Liver (tissue), 9 donors: ENCODE results near the gene TRAPPC12. TPM values are rescaled to one million over a fixed set of nuclear protein-coding genes. Genes with fewer than 3 reads are reported as not detected.
A peak's percentile ranks its signal among the peaks of the same experiment; 100 is the strongest.

Experiments used
- DNase-seq: peaks from one replicate; pipeline ENCODE4 v3.0.0-alpha.2; 2017; ENCODE audit warnings: low spot score
- H3K27ac ChIP-seq, 2 donors: one replicate each; pipeline ENCODE4 v1.7.0; 2013; ENCODE audit warnings: inconsistent platforms in 2 of 2, low read length in 2 of 2, control low read depth in 1 of 2, low read depth in 1 of 2, mild to moderate bottlenecking in 1 of 2
- H3K27me3 ChIP-seq, 4 donors: one replicate each; pipeline versions ENCODE4 v1.6.1 to v1.7.0; 2013; ENCODE audit warnings: low read length in 3 of 4, inconsistent platforms in 1 of 4, mild to moderate bottlenecking in 1 of 4, moderate library complexity in 1 of 4; ENCODE audit not compliant: control insufficient read depth in 4 of 4, insufficient read depth in 4 of 4
- H3K36me3 ChIP-seq, 4 donors: one replicate each; pipeline versions ENCODE4 v1.6.1 to v1.7.0; 2013; ENCODE audit warnings: low read length in 3 of 4, mild to moderate bottlenecking in 3 of 4, low read depth in 1 of 4, moderate library complexity in 1 of 4; ENCODE audit not compliant: control insufficient read depth in 4 of 4, insufficient read depth in 3 of 4
- H3K4me1 ChIP-seq, 4 donors: one replicate each; pipeline versions ENCODE4 v1.6.1 to v1.7.0; 2013; ENCODE audit warnings: low read length in 3 of 4, mild to moderate bottlenecking in 3 of 4, moderate library complexity in 1 of 4; ENCODE audit not compliant: control insufficient read depth in 4 of 4, insufficient read depth in 4 of 4
- H3K4me3 ChIP-seq, 3 donors: one replicate each; pipeline versions ENCODE4 v1.6.1 to v1.7.0; 2013; ENCODE audit warnings: low read length in 3 of 3, control low read depth in 1 of 3, low read depth in 1 of 3, mild to moderate bottlenecking in 1 of 3
- H3K9ac ChIP-seq, 2 donors: one replicate each; pipeline ENCODE4 v1.7.0; 2013; ENCODE audit warnings: low read length in 2 of 2, mild to moderate bottlenecking in 2 of 2, moderate library complexity in 2 of 2, control low read depth in 1 of 2, low read depth in 1 of 2
- H3K9me3 ChIP-seq, 4 donors: one replicate each; pipeline versions ENCODE4 v1.6.1 to v1.7.0; 2013; ENCODE audit warnings: low read length in 3 of 4; ENCODE audit not compliant: control insufficient read depth in 4 of 4
- ATF3 ChIP-seq: IDR thresholded peaks from 2 replicates; pipeline ENCODE4 v1.6.1; 2016; ENCODE audit warnings: antibody characterized with exemption
- CTCF ChIP-seq: fragments of 150-350 bp; IDR thresholded peaks from 2 replicates; pipeline ENCODE4 v1.5.1; 2017; ENCODE audit warnings: improper control_type of control experiment, low read depth, low read length; ENCODE audit not compliant: missing input control
- EGR1 ChIP-seq, 2 donors: IDR thresholded peaks; 2 replicates each; pipeline ENCODE4 v1.6.1; 2016 to 2018; ENCODE audit warnings: antibody characterized with exemption in 2 of 2, low read depth in 2 of 2
- FOXA1 ChIP-seq: IDR thresholded peaks from 2 replicates; pipeline ENCODE4 v1.6.1; 2016; ENCODE audit warnings: antibody characterized with exemption
- FOXA2 ChIP-seq: IDR thresholded peaks from 2 replicates; pipeline ENCODE4 v1.6.1; 2016; ENCODE audit warnings: antibody characterized with exemption
- GABPA ChIP-seq, 2 donors: IDR thresholded peaks in 1 of 2; conservative IDR thresholded peaks in 1 of 2; 2 replicates each; pipeline ENCODE4 v1.6.1; 2016; ENCODE audit warnings: antibody characterized with exemption in 2 of 2, mild to moderate bottlenecking in 1 of 2, moderate library complexity in 1 of 2
- HNF4A ChIP-seq, 2 donors: conservative IDR thresholded peaks; 2 replicates each; pipeline ENCODE4 v1.6.1; 2016; ENCODE audit warnings: antibody characterized with exemption in 2 of 2, mild to moderate bottlenecking in 2 of 2
- HNF4G ChIP-seq: IDR thresholded peaks from 2 replicates; pipeline ENCODE4 v1.6.1; 2016; ENCODE audit warnings: antibody characterized with exemption
- JUND ChIP-seq, 2 donors: IDR thresholded peaks; 2 replicates each; pipeline ENCODE4 v1.6.1; 2016; ENCODE audit warnings: antibody characterized with exemption in 2 of 2
- MAX ChIP-seq: IDR thresholded peaks from 2 replicates; pipeline ENCODE4 v1.6.1; 2016; ENCODE audit warnings: antibody characterized with exemption
- NR2F2 ChIP-seq: IDR thresholded peaks from 2 replicates; pipeline ENCODE4 v1.6.1; 2016; ENCODE audit warnings: antibody characterized with exemption
- RAD21 ChIP-seq, 2 donors: IDR thresholded peaks; 2 replicates each; pipeline ENCODE4 v1.6.1; 2016; ENCODE audit warnings: antibody characterized with exemption in 2 of 2, mild to moderate bottlenecking in 2 of 2
- REST ChIP-seq: IDR thresholded peaks from 2 replicates; pipeline ENCODE4 v1.6.1; 2016; ENCODE audit warnings: antibody characterized with exemption, mild to moderate bottlenecking
- RXRA ChIP-seq, 2 donors: IDR thresholded peaks; 2 replicates each; pipeline ENCODE4 v1.6.1; 2017 to 2018; ENCODE audit warnings: antibody characterized with exemption in 2 of 2, mild to moderate bottlenecking in 1 of 2
- SP1 ChIP-seq: IDR thresholded peaks from 2 replicates; pipeline ENCODE4 v1.6.1; 2018; ENCODE audit warnings: antibody characterized with exemption, mild to moderate bottlenecking
- TAF1 ChIP-seq: conservative IDR thresholded peaks from 2 replicates; pipeline ENCODE4 v1.6.1; 2016; ENCODE audit warnings: antibody characterized with exemption, mild to moderate bottlenecking
- YY1 ChIP-seq: IDR thresholded peaks from 2 replicates; pipeline ENCODE4 v1.6.1; 2016; ENCODE audit warnings: antibody characterized with exemption, mild to moderate bottlenecking
- ZBTB33 ChIP-seq: IDR thresholded peaks from 2 replicates; pipeline ENCODE4 v1.6.1; 2016; ENCODE audit warnings: antibody characterized with exemption
- WGBS: extraction: QIAGEN DNeasy Blood & Tissue Kit; methylation state at CpG from one replicate; pipeline ENCODE4 v1.1.7; 2013; 5-methylcytosine and 5-hydroxymethylcytosine counted together
- polyA plus RNA-seq, 2 donors: library from polyadenylated mRNA; stranded (reverse) in 1 of 2; unstranded in 1 of 2; fragments of 200-250 nt in 1 of 2; fragments of >200 nt in 1 of 2; fragmentation: Nextera tagmentation in 1 of 2; extraction: Ambion mirVana in 1 of 2; gene quantifications; one replicate each; pipeline versions ENCODE4 v1.2.1 to v1.2.3, GENCODE V29; 2013 to 2015
- total RNA-seq, 2 donors: library from RNA; depleted of rRNA; stranded (reverse); fragments of >200 nt; gene quantifications; one replicate each; pipeline ENCODE4 v1.2.3, GENCODE V29; 2014
- donor health status: healthy.
- donor health status: healthy.
- donor health status: healthy.
- donor health status: healthy.
- donor health status: healthy.

Gene TRAPPC12
- 10 to 100 TPM; 42.7 to 60.9 TPM for total RNA-seq
- polyA plus RNA-seq = 10 to 100 TPM; 30.2 to 36.7 TPM

GRCh38 chr2:3379647-3380534, at the start of gene TRAPPC12:
Gene TRAPPC12 (plus strand): TSS chr2:3379694. CDS start chr2:3387624, 7,930 bp downstream.
- H3K27me3 ChIP-seq = no peaks in the 10 kb centered on the region
- peak within 1 kb of the TSS; percentile 48 to 91 for H3K9ac ChIP-seq
- H3K4me1 ChIP-seq = peaks cover 5 to 37% (median 32%) of the 10 kb centered on the region in 4 donors
- no peaks in the 10 kb centered on the region for H3K9me3 ChIP-seq
- peaks cover 0 to 3% (median 0%) of the 10 kb centered on the region in 4 donors for H3K36me3 ChIP-seq
- WGBS = under 1% methylated on average over 61 of the region's 61 CpGs
- TF ChIP-seq SP1 (peak; percentile 77), JUND (IDR thresholded peaks at IDR 0.05) (peak in 1 of 2 donors; percentile 22), FOXA2 (peak; percentile 69), RXRA (IDR thresholded peaks at IDR 0.05) (peak; percentile 77 to 87), HNF4G (peak; percentile 51), RAD21 (IDR thresholded peaks at IDR 0.05) (peak; percentile 48 to 53), YY1 (peak; percentile 54), FOXA1 (peak; percentile 13), CTCF (no peak), REST (peak; percentile 71), HNF4A (conservative IDR thresholded peaks at IDR 0.05) (peak; percentile 75 to 80), EGR1 (IDR thresholded peaks at IDR 0.05; ENCODE audit: low read depth in 2 of 2) (peak; percentile 44 to 79), MAX (peak; percentile 86), ATF3 (peak; percentile 10), ZBTB33 (peak; percentile 58), NR2F2 (no peak), GABPA (IDR thresholded peaks at IDR 0.05 in 1 of 2, conservative IDR thresholded peaks at IDR 0.05 in 1 of 2) (peak; percentile 93 to 98), TAF1 (peak; percentile 25)
- H3K4me3 ChIP-seq = peak within 1 kb of the TSS; percentile 63 to 99 (median 80)
- peak within 1 kb of the TSS; percentile 91 to 98 for H3K27ac ChIP-seq
- peak; percentile 91 for DNase-seq
